HFFc6 (cell line): ENCODE data around the gene NKX2-1. TPM values are rescaled to one million over a fixed set of nuclear protein-coding genes. Genes with fewer than 3 reads are reported as not detected.
A peak's percentile ranks its signal among the peaks of the same experiment; 100 is the strongest.
"Not testable (repeated sequence)": the region's sequence is repeated elsewhere in the genome, so short reads cannot be mapped to it uniquely, and the experiment has no call there.

Experiments used
- DNase-seq: peaks from one replicate; pipeline ENCODE4 v3.0.0-alpha.2; 2018
- H3K27ac Mint-ChIP-seq: 2 replicates; pipeline ENCODE4 v1.8.0; 2020; ENCODE audit warnings: mild to moderate bottlenecking, mixed read lengths
- H3K27me3 Mint-ChIP-seq: 2 replicates; pipeline ENCODE4 v1.8.0; 2021; ENCODE audit warnings: mild to moderate bottlenecking, moderate library complexity, mixed read lengths; ENCODE audit not compliant: insufficient read depth
- H3K36me3 Mint-ChIP-seq: 2 replicates; pipeline ENCODE4 v1.8.0; 2021; ENCODE audit warnings: low read depth, mixed read lengths
- H3K4me1 Mint-ChIP-seq: 2 replicates; pipeline ENCODE4 v1.8.0; 2020; ENCODE audit warnings: low read depth, mixed read lengths
- H3K4me3 Mint-ChIP-seq: 2 replicates; pipeline ENCODE4 v1.8.0; 2020; ENCODE audit warnings: mild to moderate bottlenecking, moderate library complexity, mixed read lengths
- H3K9me3 Mint-ChIP-seq: 2 replicates; pipeline ENCODE4 v1.8.0; 2020; ENCODE audit warnings: mild to moderate bottlenecking, mixed read lengths
- CTCF ChIP-seq: fragments of 200-600 bp; sonication (generic); IDR thresholded peaks from 2 replicates; pipeline ENCODE4 v1.5.0; 2021; ENCODE audit warnings: antibody characterized with exemption, mild to moderate bottlenecking
- total RNA-seq, 6 experiments: library from RNA; stranded (reverse); fragmentation: NEBNext Ultra II Directional; extraction: Animal tissue kit (Norgen Biotek cat#: 25700); gene quantifications; 2 replicates in 1 of 6; 3 replicates in 5 of 6; pipeline ENCODE4 v1.2.3, GENCODE V29; 2021

The NKX2-1 gene
- total RNA-seq, 6 experiments from 2014 or later, result not detected

- Mint-ChIP-seq H3K9me3 (no peaks in the 10 kb centered on the region), H3K36me3 (no peaks in the 10 kb centered on the region), H3K4me1 (peaks cover 19% of the 10 kb centered on the region; the same call in 1 of the 2 replicates), H3K27me3 (no peaks in the 10 kb centered on the region), H3K27ac (no peak overlapping the region), H3K4me3 (no peak overlapping the region)
- no peak for TF ChIP-seq CTCF
- DNase-seq, result no peak
Measured at GRCh38 chr14:36477266-36477665, 42.8 kb downstream of the NKX2-1 start.

GRCh38 chr14:36476061-36476460, 44.0 kb downstream of the NKX2-1 start:
- not testable (repeated sequence) for H3K27me3 Mint-ChIP-seq, H3K9me3 Mint-ChIP-seq, H3K27ac Mint-ChIP-seq, H3K36me3 Mint-ChIP-seq, H3K4me3 Mint-ChIP-seq
- DNase-seq, result peak; percentile 52
- H3K4me1 Mint-ChIP-seq, result peaks cover 19% of the 10 kb centered on the region; the same call in 1 of the 2 replicates

- no peak for TF ChIP-seq CTCF
- no peak overlapping the region for H3K4me3 Mint-ChIP-seq
- H3K27me3 Mint-ChIP-seq, result peaks cover 2% of the 10 kb centered on the region
- H3K4me1 Mint-ChIP-seq, result peaks cover 19% of the 10 kb centered on the region; the same call in 1 of the 2 replicates
- DNase-seq, result no peak
- no peaks in the 10 kb centered on the region for H3K36me3 Mint-ChIP-seq
- H3K27ac Mint-ChIP-seq, result no peak overlapping the region
- H3K9me3 Mint-ChIP-seq, result no peaks in the 10 kb centered on the region
Measured at GRCh38 chr14:36474593-36474992, 45.4 kb downstream of the NKX2-1 start.

GRCh38 chr14:36471431-36471830, 48.6 kb downstream of the NKX2-1 start:
- H3K4me1 Mint-ChIP-seq, result no peaks in the 10 kb centered on the region
- no peaks in the 10 kb centered on the region for H3K36me3 Mint-ChIP-seq
- H3K27ac Mint-ChIP-seq, result no peak overlapping the region
- no peaks in the 10 kb centered on the region for H3K9me3 Mint-ChIP-seq
- H3K4me3 Mint-ChIP-seq, result no peak overlapping the region
- no peak for DNase-seq
- TF ChIP-seq CTCF, result no peak
- peaks cover 3% of the 10 kb centered on the region for H3K27me3 Mint-ChIP-seq

GRCh38 chr14:36467332-36467731, 52.7 kb downstream of the NKX2-1 start:
- Mint-ChIP-seq H3K36me3 (no peaks in the 10 kb centered on the region), H3K4me1 (no peaks in the 10 kb centered on the region), H3K27ac (no peak overlapping the region), H3K4me3 (no peak overlapping the region), H3K27me3 (peaks cover 3% of the 10 kb centered on the region), H3K9me3 (no peaks in the 10 kb centered on the region)
- no peak for DNase-seq
- TF ChIP-seq CTCF, result no peak

Other genes starting within 250 kb of the NKX2-1 start
- gene MBIP, start 199.6 kb downstream of the NKX2-1 start, total RNA-seq, result 10 to 100 TPM; 18.5 to 24.5 (median 21.8) TPM
- not detected for gene NKX2-8, start 62.4 kb upstream of the NKX2-1 start, total RNA-seq
- under 1 TPM in 5 of 6 experiments, not detected in 1; 0.10 to 0.35 (median 0.24) TPM for gene PAX9, start 141.6 kb upstream of the NKX2-1 start, total RNA-seq